NCI-H187 (cell line): Measurements from ENCODE around the gene SCRN2.
A peak's percentile ranks its signal among the peaks of the same experiment; 100 is the strongest.

Source experiments
- DNase-seq, 2 experiments: peaks; one replicate each; lab custom pipeline; 2025; lab: John Stamatoyannopoulos, UW

SCRN2 gene

DNA sequence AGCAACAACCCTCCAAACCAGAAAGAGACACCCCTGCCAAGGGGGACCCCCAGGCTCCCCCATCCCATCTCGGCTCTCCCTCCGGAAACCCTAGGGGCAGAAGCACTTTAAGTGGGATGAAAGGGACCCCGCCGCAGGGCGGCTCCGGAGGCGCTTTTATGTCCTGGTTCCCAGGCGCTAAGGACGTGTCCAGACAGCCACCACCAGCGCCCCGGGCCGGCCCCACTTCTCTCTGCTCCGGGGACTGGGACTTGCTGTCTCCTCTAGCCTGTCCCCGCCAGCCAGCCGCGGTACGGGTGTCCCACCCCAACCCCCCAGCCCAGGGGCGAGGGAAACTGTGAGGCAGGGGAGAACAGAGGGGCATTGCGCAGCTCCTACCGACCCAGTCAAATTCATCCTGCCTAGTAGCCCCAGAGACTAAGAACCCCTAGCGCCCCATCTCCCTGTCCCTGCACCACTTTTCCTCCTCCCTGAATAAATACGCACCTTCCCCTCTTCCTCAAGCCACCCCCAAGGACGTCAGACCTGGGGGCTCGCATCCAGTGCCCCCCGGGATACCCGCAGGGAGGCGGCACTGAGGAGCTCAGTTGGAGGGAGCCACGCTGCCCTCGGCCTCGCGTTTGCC is 5.8 kb upstream of the SCRN2 start:
- DNase-seq = no peak

DNA sequence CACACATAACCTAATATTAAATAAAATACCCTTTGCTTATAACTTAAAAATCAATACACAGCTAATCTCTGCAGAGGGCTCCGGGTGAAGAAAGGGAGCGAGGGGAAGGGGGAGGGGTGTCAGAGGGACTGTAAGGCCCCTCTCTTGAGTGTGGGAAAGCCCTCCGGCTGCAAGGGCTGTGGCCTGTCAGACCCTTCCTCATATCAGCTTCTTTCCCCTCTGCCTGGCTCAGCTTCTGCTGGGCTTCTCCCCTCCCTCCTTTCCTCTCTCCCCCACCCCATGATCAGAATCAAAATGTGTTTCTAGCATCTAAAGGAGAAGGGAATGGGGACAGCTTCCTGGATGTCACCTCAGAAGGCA is 4.6 kb upstream of the SCRN2 start:
- DNase-seq = no peak

DNA sequence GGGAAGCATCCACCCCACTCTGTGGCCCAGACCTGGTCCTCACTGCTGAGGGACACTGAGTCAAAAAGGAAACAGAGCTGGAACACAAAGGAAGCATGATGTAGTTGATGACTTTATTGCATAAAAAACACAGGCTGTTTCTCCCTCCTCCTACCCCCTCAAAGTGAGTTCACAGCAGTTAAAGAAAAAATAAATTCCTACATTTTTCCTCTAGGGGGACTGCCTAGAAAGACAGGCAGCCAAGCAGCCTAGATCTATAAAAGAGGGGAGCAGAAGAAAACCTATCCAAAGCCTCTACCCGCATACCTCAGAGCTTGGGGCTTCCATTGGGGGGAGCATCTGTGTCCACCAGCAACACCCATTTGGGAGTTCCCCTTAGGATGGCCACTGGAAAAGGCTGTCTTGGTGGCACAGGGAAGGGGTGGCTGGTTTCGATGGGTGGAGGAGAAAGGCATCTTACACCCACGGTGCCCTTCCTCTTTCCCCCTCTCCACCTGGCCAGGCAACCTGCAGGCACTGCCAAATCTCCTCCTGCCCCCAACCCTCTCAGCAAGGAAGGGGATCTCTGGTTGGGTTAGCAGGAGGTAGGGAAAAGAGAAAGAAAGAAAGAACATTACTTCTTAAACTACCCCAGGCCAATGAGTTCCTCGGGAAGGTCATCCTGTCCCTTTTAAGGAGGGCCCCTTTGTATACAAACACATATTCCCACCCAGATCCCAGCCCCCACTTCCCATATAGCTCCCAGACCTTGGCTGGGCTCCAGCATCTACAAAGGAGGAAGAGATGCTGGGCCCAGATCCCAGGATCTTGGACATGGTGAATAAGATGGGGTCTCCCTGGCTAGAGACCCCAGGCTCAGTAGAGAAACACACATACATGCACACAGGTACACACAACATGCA is 4.0 kb upstream of the SCRN2 start:
- no peak for DNase-seq

DNA sequence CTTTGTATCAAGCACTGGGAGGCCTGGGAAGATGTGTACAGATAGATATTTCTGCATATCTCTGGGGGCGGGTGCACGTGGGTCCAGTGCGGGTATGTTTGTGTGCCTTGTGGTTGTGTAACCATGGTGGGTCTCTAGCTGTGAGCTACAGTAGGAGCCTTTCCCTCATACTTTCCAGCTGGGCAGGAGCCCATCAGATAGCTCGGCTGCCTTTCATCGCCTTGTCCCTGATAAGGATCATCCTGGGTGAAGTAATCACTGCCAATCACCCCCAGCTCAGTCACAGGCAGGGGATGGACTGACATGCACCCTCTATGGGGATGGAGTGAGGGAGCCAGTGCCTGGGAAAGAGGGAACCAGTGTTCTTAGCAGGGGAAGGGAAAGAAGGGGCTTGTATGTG is 3.2 kb upstream of the SCRN2 start:
- no peak for DNase-seq

DNA sequence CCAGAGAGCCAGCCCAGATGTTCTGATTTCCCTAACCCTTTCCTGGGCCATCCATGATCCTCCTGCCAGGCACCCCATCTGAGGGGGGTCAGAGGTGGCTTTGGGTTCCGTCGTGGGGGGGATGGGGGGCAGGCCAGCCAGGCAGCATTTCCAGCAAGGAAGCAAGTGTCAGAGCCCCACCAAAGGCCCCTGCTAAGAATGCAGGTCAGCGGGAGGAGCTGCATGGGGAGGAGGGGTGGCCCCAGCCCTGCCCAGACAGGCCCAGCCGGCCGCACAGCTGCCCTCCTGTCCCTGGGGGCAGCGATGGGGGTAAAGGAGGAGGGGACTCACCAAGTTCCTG is 2.3 kb upstream of the SCRN2 start:
- no peak for DNase-seq

DNA sequence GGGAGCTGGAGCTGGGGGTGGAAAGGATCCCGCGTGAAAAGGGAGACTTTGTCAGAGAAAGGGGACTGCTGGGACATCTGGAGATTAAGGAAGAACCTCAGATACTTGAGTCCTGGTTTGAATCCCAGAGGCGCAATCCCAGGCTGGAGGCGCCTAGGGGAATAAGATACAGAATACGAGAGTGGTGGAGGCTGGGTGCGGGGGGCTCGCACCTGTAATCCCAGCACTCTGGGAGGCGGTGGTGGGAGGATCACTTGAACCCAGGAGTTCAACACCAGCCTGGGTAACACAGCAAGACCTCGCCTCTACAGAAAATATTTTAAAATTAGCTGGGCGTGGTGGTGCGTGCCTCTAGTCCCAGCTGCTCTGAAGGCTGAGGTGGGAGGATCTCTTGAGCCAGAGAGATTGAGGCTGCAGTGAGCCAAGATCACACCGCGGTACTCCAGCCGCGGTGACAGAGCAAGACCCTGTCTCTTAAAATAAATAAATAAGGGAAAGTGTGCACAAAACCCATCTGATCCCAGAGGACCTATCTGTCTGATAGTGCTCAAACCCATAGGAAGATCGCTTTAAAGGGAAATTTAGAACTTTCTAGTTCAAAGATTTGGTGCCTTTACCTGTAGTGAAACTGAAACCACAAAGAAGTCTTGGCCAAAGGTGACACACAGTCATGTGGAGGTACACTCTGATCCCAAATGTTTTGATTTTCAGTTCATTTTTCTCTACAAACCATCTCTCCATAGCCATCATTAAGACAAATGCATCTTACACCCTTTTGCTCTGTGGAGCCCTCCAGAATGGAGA is 617 bp upstream of the SCRN2 start:
- DNase-seq = no peak

DNA sequence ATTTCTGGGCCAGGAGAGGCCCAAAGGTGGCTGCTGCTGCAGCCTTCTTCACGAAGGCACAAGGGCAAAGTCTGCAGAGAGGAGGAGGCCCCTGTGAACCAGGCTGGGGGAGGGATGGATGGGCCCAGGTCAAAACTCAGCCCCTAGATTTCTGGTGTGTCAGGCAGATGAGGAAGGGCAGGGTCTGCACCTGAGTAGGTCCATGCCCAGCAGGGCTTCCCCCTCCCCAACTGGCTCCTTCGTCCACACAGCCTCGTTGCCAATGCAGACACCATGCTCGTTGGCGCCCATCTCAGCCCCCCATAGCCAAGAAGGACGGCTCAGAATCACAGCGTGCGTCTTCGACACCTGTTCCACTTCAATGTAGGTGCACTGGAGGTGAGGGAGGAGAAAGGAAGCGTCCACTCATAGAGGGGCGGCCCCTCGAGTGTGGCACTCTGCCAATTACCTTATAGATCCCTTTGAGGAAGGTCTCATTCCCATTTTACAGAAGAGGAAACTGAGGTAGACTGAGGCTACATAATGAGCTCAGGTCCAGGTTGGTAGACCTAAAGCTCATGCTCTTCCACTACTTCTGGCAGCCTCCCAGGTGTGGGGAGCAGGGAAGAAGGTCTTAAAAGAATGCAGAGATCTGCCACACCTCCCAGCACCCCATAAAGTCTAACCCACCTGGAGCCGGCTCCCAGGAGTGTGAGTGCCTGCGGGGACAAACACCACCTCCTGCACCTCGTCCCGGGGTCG is 902 bp downstream of the SCRN2 start:
- DNase-seq = no peak

DNA sequence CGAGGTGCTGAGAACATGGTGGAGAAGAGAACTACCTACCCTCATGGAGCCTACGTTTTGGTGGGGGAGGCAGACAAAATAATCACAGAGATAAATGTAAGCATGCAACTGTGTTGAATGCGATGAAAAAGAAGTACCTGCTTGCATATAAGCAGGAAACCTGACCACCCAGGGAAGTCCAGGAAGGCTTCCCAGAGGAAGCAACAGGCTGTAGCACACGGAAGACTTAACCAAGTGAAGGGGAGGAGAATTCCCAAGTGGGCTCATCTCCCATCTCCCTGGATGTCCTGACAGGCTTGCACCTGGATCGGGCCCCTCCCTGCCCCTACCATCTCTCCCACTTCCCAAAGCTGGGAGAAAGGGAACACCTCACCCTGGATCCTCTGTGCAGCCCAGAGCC is 2.0 kb downstream of the SCRN2 start:
- no peak for DNase-seq

DNA sequence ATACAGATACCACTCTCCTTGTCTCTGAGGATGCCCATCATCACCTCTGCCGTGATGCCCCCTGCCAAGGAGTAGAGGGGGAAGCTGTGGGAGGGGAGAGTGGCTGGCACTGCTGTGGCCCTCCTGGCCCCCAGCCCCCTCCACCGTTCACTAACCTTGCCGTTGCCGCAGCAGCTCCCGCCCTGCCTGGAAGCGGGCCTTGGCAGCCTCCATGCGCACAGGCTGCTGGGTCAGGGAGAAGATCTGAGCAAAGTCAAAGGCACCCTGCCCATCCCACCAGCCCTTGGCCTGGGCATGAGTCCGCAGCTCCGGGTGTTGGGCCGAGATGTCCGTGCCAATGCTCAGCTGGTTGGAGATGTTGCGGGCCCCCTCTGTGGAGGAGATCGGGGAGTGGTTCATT is 2.4 kb downstream of the SCRN2 start:
- no peak for DNase-seq

DNA sequence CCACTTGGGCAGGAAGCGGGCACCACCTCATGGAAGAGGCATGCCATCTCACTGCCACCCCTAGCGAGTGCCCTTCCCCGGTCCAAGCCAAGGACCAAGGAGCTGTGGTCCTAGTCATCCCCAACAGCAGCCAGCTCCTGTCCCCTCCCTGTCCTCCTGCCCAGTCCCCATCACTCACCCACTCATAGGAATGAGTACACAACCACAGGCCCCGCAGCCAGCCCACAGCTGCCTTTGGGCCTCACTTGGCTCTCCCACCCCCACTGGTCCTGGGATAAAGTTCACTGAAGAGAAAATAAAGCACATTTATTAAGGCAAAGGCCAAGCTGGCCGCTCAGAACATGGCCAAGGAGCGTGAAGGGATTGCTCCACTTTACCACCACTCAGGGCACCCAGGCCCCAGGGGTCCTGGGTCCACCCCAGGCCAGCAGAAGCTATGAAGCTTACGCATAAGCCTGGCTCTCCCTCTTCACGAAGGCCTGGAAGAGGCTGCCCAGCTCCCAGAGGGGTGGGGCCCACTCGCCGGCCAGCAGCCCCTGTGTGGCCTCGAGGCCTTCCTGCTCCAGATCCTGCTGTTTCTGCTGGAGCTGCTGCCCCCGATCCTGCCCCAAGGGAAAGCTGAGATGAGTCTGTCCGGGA is 3.6 kb downstream of the SCRN2 start:
- no peak for DNase-seq

DNA sequence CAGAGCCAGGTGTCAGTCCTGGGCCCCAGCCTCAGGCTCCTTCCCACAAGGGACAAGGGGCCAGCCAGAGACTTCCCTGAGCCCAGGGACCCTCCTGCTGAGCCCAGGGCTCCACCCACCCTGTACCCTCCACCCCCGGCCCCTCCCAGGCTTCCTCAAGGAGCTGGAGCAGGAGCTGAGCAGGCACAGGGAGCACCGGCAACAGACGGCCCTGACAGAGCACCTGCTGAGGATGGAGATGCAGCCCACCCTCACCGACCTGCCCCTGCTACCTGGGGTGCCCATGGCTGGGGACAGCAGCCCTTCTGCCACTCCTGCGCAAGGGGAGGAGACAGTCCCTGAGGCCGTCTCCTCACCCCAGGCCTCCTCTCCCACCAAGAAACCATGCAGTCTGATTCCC is 4.5 kb downstream of the SCRN2 start:
- DNase-seq = no peak

DNA sequence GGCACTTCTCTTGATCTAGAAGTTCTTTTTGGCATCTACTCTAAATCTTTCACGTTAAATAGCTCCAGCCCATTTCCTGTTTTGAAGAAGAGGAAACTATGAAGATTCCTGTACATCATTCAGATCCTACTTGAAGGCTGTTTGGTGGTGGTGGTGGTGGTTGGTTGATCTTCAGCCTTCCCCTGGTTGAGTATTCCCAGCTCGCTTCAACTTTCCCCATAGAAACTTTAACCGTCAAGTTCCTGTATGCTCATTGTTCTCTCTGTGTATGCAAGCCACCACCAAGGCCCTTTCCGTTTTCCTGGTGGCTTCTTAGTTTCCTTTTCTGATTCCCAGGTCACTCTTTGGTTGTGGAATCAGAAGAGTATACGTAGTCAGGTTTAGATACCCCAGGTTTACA is 6.3 kb downstream of the SCRN2 start:
- DNase-seq = no peak

DNA sequence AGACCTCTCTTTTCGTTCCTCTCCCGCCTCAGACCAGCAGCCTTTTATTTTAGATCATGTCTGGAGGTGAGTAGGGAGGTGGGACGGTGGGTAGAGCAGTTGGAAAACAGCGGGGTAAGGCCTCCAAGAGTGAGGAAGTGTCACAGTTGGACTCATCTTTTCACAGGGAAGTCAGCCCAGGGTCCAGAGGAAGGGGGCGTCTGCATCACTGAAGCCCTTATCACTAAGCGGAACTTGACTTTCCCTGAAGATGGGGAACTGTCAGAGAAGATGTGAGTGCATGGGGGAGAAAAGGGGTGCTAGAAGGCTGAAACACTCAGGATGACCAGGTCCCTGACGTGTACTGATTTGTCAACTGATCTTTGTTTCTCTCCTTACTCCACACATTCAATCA is 9.1 kb downstream of the SCRN2 start:
- no peak for DNase-seq

DNA sequence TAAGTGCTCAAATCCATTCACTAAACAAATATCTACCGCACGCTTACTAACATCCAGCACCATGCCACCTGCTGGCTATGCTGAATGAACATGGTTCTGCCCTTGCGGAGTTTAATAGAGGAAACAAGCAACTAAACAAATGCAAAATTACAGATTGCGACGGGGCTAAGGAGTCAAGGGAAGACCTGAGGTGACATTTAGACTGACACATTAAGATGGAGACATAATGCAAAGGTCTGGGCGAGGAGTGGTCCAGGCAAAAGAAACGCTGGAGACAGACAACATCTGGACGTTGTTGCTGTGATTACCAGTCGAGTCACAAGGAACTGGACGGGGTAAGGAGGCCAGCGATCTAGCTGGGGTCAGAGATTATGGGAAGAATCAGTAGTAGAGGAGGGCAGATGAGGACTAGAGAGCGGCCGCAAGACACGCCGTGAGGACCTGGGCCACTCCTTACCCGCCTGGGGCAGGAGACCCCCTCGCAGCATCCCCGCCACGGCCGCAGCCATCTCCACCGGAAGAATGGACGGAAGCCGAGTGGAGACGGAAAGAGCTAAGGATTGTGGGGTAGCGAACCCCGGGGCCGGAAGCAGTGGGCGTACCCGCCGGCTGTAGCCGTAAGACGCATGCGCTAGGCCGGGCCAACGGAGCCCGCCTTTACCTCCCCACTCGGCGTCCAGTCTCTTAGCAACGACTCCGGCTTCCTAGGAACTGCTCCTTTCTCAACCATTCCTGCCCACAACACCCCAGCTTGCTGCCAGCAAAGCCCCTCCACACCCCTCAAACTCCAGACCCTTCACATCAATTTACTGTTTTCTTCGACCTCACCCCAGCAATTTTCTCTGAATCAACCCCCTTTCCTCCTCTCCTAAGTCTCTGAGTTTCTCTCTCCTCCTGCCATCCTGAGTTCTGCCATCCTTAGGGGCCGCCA is 9.8 kb downstream of the SCRN2 start, which contains the start of the genes LRRC46 and MRPL10:
TSS of gene LRRC46 (plus strand) at position 668 of the 931 bp plus-strand sequence. CDS start 320 bp downstream, outside the sequence.
TSS of gene MRPL10 (minus strand) at position 539 of the 931 bp plus-strand sequence. CDS start at position 509, 30 bp downstream.
- DNase-seq = peak; percentile 80 to 88

DNA sequence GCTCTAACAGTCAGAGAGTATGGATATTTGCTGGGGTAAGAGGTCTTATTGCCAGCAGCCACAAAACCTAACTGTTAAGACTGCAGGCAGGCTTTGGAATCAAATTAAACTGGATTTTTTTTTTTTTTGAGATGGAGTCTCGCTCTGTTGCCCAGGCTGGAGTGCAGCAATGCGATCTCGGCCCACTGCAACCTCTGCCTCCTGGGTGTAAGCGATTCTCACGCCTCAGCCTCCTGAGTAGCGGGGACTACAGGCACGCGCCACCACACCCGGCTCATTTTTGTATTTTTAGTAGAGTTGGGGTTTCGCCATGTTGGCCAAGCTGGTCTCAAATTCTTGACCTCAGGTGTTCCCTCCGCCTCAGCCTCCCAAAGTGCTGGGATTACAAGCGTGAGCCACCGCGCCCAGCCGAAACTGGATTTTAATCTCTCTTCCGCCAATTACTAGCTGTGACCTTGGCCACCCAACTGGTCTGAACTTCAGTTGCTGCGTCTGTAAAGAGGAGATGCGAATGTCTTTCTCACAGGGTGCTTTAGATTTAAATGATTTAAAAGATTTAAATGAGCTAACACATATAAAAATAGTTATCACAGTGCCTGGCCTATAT is 10.6 kb downstream of the SCRN2 start:
- no peak for DNase-seq

DNA sequence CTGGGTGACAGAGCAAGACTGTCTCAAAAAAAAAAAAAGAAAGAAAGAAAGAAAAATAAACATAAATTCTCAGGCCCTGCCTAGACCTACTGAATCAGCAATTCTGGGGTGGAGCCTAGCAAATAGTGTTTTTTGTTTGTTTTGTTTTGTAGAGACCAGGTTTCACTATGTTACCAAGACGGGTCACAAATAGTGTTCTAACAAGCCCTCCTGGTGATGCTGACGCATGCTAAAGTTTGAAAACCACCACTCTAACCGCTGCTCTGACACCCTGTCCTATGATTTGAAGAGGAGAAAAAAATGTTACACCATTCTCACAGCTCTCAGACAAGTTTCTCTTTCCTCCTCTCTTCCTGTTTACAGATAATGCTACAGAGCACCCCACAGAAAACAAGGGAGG is 11.2 kb downstream of the SCRN2 start:
- DNase-seq = no peak

DNA sequence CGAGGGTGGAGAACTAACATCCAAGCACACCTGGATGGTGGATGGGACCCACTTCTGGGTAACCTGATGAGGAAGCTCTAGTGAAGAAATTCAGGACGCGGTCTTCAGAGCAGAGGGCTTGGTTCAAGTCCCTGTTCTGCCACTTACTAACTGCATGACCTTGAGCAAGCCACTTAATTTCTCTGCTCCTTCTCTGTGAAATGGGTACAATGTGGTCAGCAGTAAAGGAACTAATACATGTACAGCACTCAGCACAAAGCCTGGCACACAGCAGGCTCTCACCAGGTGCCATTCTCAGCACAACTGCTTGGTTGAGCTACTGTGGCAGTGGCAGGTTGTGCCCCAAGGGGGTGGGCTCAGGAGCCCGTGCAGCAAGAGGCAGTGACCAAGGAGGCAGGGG is 17.6 kb downstream of the SCRN2 start:
- no peak for DNase-seq

DNA sequence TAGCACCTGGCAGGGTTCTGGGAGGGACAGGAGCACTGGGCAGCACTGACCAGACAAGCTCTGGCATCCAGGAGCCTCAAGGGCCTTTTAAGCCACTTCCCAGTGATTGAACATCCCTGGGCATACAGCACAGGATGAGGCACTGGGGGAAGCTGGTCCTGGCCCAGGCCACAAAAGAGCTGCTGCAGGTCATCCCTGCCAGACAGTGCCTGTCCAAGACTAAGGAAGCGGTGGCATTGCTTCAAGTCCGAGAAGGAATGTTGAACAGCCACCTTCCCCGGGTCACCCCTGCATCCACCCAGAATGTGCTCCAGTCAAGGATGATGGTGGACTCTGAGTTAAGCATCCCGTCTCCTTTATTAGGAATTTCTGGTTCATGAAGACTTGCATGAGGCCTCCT is 18.3 kb downstream of the SCRN2 start:
- DNase-seq = no peak

DNA sequence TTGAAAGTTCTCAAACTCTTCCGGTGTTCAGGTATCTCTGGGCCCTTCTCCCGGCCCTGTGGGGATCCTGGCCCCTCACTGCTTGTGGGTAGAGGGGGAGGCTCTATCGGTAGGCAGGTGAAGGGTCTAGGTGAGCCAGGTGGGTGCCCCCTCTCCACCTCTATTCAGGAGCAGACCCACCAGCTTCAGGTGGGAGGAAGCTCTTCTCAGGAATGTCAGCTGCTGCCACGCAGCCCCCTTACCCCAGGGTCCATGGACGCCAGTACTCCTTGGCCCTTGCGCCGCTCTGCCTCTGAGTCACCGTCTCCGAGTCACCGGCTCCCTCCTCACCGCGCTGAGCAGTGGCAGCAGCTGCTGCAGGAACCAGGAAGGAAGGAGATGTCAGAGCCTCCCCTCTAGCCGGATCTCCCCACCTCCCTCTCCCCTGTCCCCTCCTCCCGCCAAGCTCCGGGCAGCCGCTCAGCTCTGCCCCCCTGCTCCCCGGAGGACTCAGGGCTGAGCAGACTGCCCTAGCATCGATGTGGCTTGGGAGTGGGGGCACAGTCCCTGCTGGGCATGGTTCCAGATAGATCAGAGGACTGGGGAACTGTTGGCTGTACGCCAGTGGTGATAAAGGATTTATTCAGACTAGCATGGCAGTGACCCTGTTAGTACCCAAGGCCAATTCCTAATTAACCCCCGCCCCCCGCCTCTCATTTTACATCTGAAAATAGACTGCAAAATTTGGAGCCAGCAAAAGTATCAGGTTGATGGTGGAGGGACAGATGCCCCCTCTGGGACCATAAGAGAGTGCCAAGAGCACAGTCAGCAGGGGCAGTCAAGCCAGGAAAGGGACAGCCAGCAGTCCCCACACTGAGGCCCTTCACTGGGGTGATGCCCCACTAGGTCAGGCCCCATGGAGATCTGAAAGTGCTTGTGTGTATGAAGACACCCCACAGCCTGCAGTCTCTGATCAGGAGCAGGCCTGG is 19.4 kb downstream of the SCRN2 start, which contains the start of gene OSBPL7:
TSS of gene OSBPL7 (minus strand) at position 371 of the 968 bp plus-strand sequence. CDS start 1,516 bp downstream, outside the sequence.
- peak; percentile 22 to 37 for DNase-seq
